Choroid plexus epithelial cell (primary cell): Measurements from ENCODE around the gene NTM.

Source experiments
- DNase-seq: peaks from one replicate; pipeline ENCODE4 v3.0.0-alpha.2; 2010; ENCODE audit warnings: low read depth
- H3K4me3 ChIP-seq: 2 replicates; pipeline ENCODE4 v1.5.1; 2011; ENCODE audit warnings: low read depth, mild to moderate bottlenecking, control low read depth, low read length, moderate library complexity
- TF ChIP-seq, protein P1 (sequence below): conservative IDR thresholded peaks from 2 replicates; pipeline ENCODE4 v1.5.1; 2011; ENCODE audit warnings: low read depth, mild to moderate bottlenecking, control low read depth, inconsistent platforms, low read length, moderate library complexity

NTM gene

DNA sequence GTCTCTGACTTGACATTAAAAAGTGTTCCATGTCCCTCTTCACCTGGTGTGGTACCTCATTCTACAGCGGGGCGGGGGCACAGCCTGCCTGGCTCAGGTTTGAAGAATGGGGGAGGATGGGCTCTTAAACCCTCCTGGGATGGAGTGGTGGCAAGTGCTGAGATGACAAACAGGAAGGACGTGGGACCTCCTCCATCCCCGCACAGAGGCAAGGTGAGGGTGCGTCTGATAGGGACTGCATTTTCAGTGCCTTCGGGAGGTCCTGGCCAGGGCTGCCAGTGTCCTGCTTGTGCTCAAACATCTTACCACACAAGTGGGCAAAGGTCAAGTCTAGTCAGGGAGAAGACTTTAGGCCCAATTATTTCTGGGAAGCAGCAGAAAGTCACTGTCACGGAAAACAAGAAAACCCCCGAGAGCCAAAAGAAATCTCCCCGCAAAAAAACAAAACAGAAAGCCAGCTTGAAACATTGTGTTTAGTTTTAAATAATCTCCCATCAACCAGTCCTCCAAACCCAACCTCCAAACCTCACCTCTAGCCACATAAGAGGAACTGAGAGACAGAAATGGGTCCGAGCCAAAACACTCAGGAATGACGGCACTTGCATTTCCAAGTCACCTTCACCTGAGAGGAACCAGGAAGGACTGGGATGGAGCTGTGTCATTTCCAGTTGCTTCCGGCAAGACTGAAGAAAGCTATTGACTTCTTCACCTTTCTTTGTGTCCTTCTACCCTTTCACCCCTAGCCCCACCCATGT is 966.5 kb downstream of the NTM start:
- DNase-seq, result no peak
- TF ChIP-seq, protein P1, sequence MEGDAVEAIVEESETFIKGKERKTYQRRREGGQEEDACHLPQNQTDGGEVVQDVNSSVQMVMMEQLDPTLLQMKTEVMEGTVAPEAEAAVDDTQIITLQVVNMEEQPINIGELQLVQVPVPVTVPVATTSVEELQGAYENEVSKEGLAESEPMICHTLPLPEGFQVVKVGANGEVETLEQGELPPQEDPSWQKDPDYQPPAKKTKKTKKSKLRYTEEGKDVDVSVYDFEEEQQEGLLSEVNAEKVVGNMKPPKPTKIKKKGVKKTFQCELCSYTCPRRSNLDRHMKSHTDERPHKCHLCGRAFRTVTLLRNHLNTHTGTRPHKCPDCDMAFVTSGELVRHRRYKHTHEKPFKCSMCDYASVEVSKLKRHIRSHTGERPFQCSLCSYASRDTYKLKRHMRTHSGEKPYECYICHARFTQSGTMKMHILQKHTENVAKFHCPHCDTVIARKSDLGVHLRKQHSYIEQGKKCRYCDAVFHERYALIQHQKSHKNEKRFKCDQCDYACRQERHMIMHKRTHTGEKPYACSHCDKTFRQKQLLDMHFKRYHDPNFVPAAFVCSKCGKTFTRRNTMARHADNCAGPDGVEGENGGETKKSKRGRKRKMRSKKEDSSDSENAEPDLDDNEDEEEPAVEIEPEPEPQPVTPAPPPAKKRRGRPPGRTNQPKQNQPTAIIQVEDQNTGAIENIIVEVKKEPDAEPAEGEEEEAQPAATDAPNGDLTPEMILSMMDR, result no peak
- no peak overlapping the region for H3K4me3 ChIP-seq

DNA sequence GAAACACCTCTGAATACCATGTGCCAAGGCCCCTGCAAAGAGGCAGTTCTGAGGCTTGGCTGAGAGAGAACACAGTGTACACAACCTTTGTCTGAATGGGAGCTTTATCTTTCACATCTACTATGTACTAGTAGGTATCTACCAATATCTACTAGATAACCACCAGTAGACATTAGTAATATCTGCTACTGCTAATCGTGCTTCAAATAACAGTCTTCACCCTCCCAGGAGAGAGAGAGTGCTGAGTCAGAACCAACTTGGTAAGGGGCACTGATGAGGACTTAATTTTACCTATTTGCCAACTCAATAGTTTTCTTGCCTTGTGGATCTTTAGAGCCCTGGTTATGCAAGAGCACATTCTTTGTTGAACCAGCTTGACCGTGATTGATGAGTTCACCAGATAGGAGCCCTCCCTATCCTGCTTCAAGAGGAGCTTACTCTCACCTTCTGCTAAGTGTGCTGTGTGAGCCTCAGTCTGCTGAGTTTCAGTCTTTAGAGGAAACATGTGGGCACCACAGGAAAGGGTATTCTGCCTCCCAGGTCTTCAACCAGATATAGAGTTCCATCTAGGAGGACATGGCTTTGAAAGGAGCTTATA is 967.5 kb downstream of the NTM start:
- DNase-seq, result no peak
- TF ChIP-seq, protein P1, result no peak
- H3K4me3 ChIP-seq, result no peak overlapping the region

DNA sequence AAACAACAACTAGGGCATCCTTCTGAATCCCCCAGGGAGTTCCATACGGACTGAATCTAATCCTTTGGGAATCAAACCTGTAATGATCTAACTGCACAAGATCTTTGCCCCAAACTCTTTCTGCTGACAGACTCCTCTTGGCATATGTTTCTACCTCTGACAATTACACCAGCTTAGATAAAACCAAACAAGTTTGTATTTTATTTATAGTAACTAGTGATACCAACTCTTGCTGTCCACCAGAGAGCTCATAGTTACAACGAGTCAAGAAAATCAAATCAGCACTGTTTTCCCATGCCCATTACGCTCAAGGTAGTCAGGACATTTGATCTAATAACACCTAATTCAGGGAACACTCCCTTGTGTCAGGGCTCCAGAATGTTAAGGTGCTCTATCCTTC is 972.0 kb downstream of the NTM start:
- H3K4me3 ChIP-seq, result no peak overlapping the region
- TF ChIP-seq, protein P1, result no peak
- no peak for DNase-seq

DNA sequence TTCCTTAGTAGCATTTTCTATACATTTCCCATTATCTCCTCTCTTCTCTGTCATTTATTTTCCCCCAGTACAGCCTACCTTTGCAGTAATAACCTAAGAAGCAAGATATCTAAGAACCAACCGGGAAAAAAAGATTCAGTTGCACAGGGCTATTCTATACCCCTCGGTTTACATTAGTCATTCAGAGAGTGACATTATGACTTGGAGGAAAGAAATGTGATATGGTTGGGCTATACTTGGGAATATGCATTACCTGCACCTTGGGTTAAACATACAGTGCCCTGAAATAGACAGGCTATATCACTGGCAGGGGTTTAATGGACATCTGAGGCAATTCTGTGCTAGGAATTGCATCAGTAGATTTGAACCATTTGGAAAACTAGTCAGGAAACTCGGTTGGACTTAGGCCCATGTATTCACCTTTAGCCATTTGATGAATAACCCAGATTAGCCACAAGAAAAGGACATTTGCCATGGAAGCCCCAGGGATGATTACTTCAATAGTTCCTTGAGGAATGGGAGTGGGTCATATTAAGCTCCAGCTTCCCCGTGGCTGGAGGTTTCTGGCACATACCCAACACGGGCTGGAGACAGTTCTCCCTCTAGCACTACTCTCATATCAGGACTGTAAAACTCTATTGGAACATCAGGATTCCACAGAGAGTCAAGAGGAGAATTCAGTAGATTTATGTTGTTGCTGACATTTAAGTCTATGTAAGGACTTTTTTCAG is 973.2 kb downstream of the NTM start:
- TF ChIP-seq, protein P1, result no peak
- H3K4me3 ChIP-seq, result no peak overlapping the region
- DNase-seq, result no peak

DNA sequence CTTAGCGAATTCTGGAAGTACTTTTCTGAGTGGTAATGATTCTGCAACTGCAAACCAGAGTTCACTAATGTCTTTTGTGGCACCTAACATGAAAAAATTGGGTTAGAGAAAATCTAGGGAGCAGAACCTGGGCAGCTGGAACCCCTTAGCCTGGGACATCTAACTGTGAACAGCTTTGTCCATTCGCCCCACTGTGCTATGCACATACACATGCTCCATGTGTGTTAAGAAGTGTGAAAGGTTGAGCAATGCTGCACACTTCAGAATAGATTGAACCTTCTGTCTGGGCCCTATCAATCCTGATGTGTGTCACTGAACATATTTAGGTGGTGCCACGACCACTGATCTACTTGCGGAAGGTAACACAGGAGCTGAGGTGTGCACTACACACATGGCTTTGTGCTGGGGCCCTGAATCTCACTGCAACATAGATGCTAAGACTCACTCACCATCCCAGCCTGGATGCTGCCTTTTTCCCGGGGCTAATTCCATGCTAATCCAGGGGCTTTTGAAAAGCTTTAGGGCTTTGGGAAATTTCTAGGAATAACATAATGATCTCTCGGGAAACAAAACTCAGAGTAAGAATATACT is 976.2 kb downstream of the NTM start:
- no peak overlapping the region for H3K4me3 ChIP-seq
- DNase-seq, result no peak
- TF ChIP-seq, protein P1, result no peak

DNA sequence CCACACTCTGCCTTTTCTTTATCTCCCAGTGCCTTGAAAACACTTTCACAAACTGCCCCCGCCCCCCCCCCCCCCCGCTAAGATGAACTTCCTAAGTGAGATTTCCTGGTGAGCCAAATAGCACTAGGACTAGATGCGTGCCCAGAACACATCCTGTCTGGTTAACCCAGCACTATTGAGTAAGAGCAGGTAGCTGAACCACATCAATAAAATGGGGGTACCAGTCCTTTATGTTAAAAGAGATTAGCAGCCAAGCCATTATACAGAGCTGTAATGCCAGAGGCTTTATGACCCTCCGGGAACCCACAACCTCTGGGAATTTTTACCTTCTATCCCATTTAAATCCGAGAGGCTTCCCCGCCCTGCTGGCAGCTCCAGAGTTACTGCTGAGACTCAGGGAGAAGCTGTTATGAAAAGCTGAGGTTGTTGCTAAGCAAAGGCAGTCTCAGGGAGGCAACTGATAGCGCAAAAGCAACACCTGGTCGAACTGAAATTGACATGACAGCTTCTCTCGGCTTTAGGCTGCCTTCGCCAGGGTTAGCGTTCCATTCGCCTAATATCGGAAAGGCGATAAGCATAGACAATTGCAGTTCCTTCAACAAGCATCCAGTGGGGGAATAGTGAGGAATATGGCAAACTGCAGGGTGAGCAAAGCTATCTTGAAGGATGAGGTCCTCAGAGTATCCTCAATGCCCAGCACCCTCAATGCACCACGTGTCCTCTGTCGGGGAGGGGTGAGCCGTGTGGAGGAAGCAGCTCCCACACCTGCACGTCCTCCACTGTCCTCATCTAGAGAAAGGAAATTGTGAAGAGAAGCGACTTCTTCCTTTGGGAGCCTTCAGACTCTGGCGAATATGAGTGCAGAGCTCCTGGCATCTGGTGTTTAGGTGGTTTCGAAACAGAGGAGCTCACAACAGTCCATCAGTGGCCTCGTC is 977.0 kb downstream of the NTM start:
- TF ChIP-seq, protein P1, result no peak
- no peak for DNase-seq

More for the DNA sequence above, 977.0 kb downstream of the NTM start:
- no peak overlapping the region for H3K4me3 ChIP-seq
